GM12878 (cell line): Measurements from ENCODE around the gene RAB26.

Source experiments
- ATF7 ChIP-seq: fragments of 450-650 bp; IDR thresholded peaks from 2 replicates; pipeline ENCODE4 v1.6.1; 2016; ENCODE audit warnings: low read depth, mild to moderate bottlenecking
- BMI1 ChIP-seq: fragments of 450-650 bp; IDR thresholded peaks from 2 replicates; pipeline ENCODE4 v1.6.1; 2016; ENCODE audit warnings: mild to moderate bottlenecking, moderate library complexity, borderline replicate concordance
- CTCF ChIP-seq, 3 experiments: IDR thresholded peaks in 2 of 3; conservative IDR thresholded peaks in 1 of 3; 2 replicates each; pipeline ENCODE4 v1.5.1; 2011; ENCODE audit warnings: low read depth in 3 of 3, low read length in 3 of 3, mild to moderate bottlenecking in 3 of 3, control low read depth in 2 of 3, moderate library complexity in 2 of 3, inconsistent platforms in 1 of 3, mixed read lengths in 1 of 3; ENCODE audit not compliant: control insufficient read depth in 2 of 3, insufficient read depth in 1 of 3; ENCODE audit errors: extremely low read depth in 1 of 3
- FOS ChIP-seq: IDR thresholded peaks from 3 replicates; pipeline ENCODE4 v1.6.1; 2011; ENCODE audit warnings: borderline replicate concordance; ENCODE audit not compliant: insufficient read length; ENCODE audit errors: extremely low read depth
- JUNB ChIP-seq: IDR thresholded peaks from 2 replicates; pipeline ENCODE4 v1.6.1; 2016; ENCODE audit warnings: antibody characterized with exemption, mild to moderate bottlenecking
- JUND ChIP-seq: IDR thresholded peaks from 2 replicates; pipeline ENCODE4 v1.6.1; 2012; ENCODE audit warnings: low read depth, mild to moderate bottlenecking, low read length, improper control_type of control experiment, moderate library complexity
- MAX ChIP-seq: IDR thresholded peaks from 2 replicates; pipeline ENCODE4 v1.6.1; 2012; ENCODE audit warnings: low read depth, low read length, improper control_type of control experiment
- POLR2A ChIP-seq: IDR thresholded peaks from 2 replicates; pipeline ENCODE4 v1.6.1; 2011; ENCODE audit warnings: low read depth, mild to moderate bottlenecking, low read length
- POLR2AphosphoS5 ChIP-seq: IDR thresholded peaks from 2 replicates; pipeline ENCODE4 v1.6.1; 2011; ENCODE audit warnings: mild to moderate bottlenecking, low read length, inconsistent platforms
- SP1 ChIP-seq: IDR thresholded peaks from one replicate; pipeline ENCODE4 v1.6.1; 2011; ENCODE audit warnings: low read depth, low read length
- ZSCAN29 ChIP-seq: fragments of 450-650 bp; IDR thresholded peaks from 2 replicates; pipeline ENCODE4 v1.6.1; 2017; ENCODE audit warnings: mild to moderate bottlenecking, moderate library complexity
- ZZZ3 ChIP-seq: IDR thresholded peaks from 2 replicates; pipeline ENCODE4 v1.6.1; 2011; ENCODE audit warnings: low read depth; ENCODE audit not compliant: control insufficient read depth, insufficient read length

DNA sequence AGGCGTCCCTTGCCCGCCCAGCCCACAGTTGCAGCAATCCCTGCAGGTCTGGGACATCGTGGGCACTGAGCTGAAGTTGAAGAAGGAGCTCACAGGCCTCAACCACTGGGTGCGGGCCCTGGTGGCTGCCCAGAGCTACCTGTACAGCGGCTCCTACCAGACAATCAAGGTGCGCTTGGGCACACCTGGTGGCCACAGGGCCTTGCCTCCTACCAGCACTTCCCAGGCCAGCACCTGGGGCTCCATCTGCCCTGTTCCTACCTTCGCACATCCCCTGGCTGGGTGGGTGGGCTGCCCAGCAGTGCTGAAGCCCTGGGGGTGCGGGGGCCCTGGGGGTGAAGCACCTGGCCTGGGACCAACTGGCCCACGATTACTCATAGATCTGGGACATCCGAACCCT, 27.0 kb downstream of the RAB26 start:
- TF ChIP-seq POLR2A: no peak
- TF ChIP-seq MAX: no peak
- TF ChIP-seq CTCF (IDR thresholded peaks at IDR 0.05 in 2 of 3, conservative IDR thresholded peaks at IDR 0.05 in 1 of 3; ENCODE audit: control insufficient read depth in 2 of 3, extremely low read depth in 1 of 3, insufficient read depth in 1 of 3, low read depth in 3 of 3, low read length in 3 of 3): no peak
- no peak for TF ChIP-seq BMI1
- no peak for TF ChIP-seq ZSCAN29
- TF ChIP-seq ATF7: no peak
- no peak for TF ChIP-seq FOS
- TF ChIP-seq ZZZ3: no peak
- no peak for TF ChIP-seq JUNB
- TF ChIP-seq POLR2AphosphoS5: no peak
- no peak for TF ChIP-seq JUND
- TF ChIP-seq SP1: no peak
